GM12878 (cell line): ENCODE data around the gene TCERG1L. TPM values are rescaled to one million over a fixed set of nuclear protein-coding genes. Genes with fewer than 3 reads are reported as not detected.

ENCODE experiments used
- ATAC-seq: fragments of 200-7000 bp; cut with Tn5 transposase; 3 replicates; pipeline ENCODE4 v1.9.1; 2020; ENCODE audit warnings: mild to moderate bottlenecking, moderate library complexity
- BruUV-seq: library from RNA; stranded (reverse); fragments of 400-500 nt; replicated peaks from 2 replicates; lab custom pipeline; 2021; lab: Mats Ljungman, UMichigan
- CTCF ChIA-PET: fragments of 300-600 bp; sonication (Branson Sonifier 250); formaldehyde crosslinking; extraction: SDS; loops from one replicate; lab custom pipeline; 2021; ENCODE audit warnings: inconsistent platforms; lab: Yijun Ruan, JAX
- POLR2A ChIA-PET: fragments of 350-600 bp; formaldehyde crosslinking; extraction: SDS; loops from one replicate; lab custom pipeline; 2021; ENCODE audit warnings: inconsistent platforms; lab: Charles Lee
- RAD21 ChIA-PET: fragments of 300-600 bp; sonication (Branson Sonifier 250); formaldehyde crosslinking; loops from one replicate; lab custom pipeline; 2023; ENCODE audit warnings: antibody characterized with exemption; ENCODE audit not compliant: unreplicated experiment; lab: Charles Lee
- SMC1A ChIA-PET: fragments of 300-600 bp; sonication (Branson Sonifier 250); formaldehyde crosslinking; loops from one replicate; lab custom pipeline; 2023; ENCODE audit not compliant: unreplicated experiment, uncharacterized antibody; lab: Charles Lee
- DNase-seq: peaks from one replicate; pipeline ENCODE4 v3.0.0-alpha.2; 2011; ENCODE audit warnings: low read depth, low spot score
- FAIRE-seq: peaks from 3 replicates; lab custom pipeline; 2011; peaks lifted over from hg19 to GRCh38; lab: Jason Lieb, UNC
- H2AFZ ChIP-seq: 2 replicates; pipeline ENCODE4 v1.6.0; 2011; ENCODE audit warnings: low read depth, low read length, control low read depth; ENCODE audit not compliant: control insufficient read depth
- H3K27ac ChIP-seq: 2 replicates; pipeline ENCODE4 v1.5.1; 2011; ENCODE audit warnings: control low read depth; ENCODE audit not compliant: control insufficient read depth, insufficient read depth
- H3K27me3 ChIP-seq, 2 experiments: replicated peaks in 1 of 2; 2 replicates each; pipeline versions ENCODE4 v1.6.0 to v1.6.1; 2011; ENCODE audit warnings: low read length in 1 of 2; ENCODE audit not compliant: control insufficient read depth in 2 of 2, insufficient read depth in 2 of 2
- H3K36me3 ChIP-seq, 2 experiments: 2 replicates each; pipeline ENCODE4 v1.5.1; 2011; ENCODE audit warnings: low read length in 1 of 2; ENCODE audit not compliant: control insufficient read depth in 2 of 2, insufficient read depth in 2 of 2
- H3K4me1 ChIP-seq: 2 replicates; pipeline ENCODE4 v1.6.1; 2011; ENCODE audit warnings: mild to moderate bottlenecking, low read length, moderate library complexity, mixed read lengths; ENCODE audit not compliant: control insufficient read depth, insufficient read depth
- H3K4me2 ChIP-seq: 2 replicates; pipeline ENCODE4 v1.6.0; 2011; ENCODE audit warnings: control low read depth; ENCODE audit not compliant: control insufficient read depth, insufficient read depth
- H3K4me3 ChIP-seq: fragments of 200-600 bp; sonication (generic); 2 replicates; pipeline ENCODE4 v1.5.1; 2016
- H3K79me2 ChIP-seq: 2 replicates; pipeline ENCODE4 v1.6.0; 2011; ENCODE audit warnings: low read length; ENCODE audit not compliant: control insufficient read depth, insufficient read depth
- H3K9ac ChIP-seq: 2 replicates; pipeline ENCODE4 v1.8.0; 2011; ENCODE audit warnings: low read length, control low read depth, mixed read lengths; ENCODE audit not compliant: control insufficient read depth, insufficient read depth
- H3K9me3 ChIP-seq: replicated peaks from 3 replicates; pipeline ENCODE4 v1.5.1; 2011; ENCODE audit warnings: mild to moderate bottlenecking, low read length; ENCODE audit not compliant: control insufficient read depth, insufficient read depth
- H4K20me1 ChIP-seq: 2 replicates; pipeline ENCODE4 v1.6.0; 2011; ENCODE audit not compliant: control insufficient read depth, insufficient read depth
- EP300 ChIP-seq, 2 experiments: fragments of 150-350 bp in 1 of 2; IDR thresholded peaks; 2 replicates each; pipeline ENCODE4 v1.6.1; 2011 to 2012; ENCODE audit warnings: low read depth in 2 of 2, low read length in 2 of 2, borderline replicate concordance in 1 of 2, improper control_type of control experiment in 1 of 2, inconsistent platforms in 1 of 2; ENCODE audit not compliant: control insufficient read depth in 1 of 2
- WGBS: methylation state at CpG from one replicate; pipeline ENCODE4 v1.1.6; 2016; ENCODE audit warnings: low lambda C conversion rate; ENCODE audit not compliant: insufficient replicate concordance, insufficient coverage; ENCODE audit errors: missing lambda C conversion rate; 5-methylcytosine and 5-hydroxymethylcytosine counted together
- in situ Hi-C: fragments of 300-500 bp; cut with MboI; formaldehyde crosslinking; loops from 9 replicates; pipeline ENCODE4 v1.14.3; 2018; ENCODE audit warnings: mixed read lengths
- intact Hi-C: fragments of 100-400 bp; cut with micrococcal nuclease; formaldehyde crosslinking; loops from one replicate; pipeline ENCODE4 v1.14.2; 2022; ENCODE audit not compliant: unreplicated experiment
- polyA plus RNA-seq, 11 experiments: library from polyadenylated mRNA; depleted of rRNA in 4 of 11; unstranded in 6 of 11; stranded (reverse) in 5 of 11; fragments of >200 nt; fragmentation: Nextera tagmentation in 4 of 11; fragmentation: Illumina TruSeq in 1 of 11; extraction: Ambion mirVana in 4 of 11; extraction: Trizol in 1 of 11; gene quantifications; 1 replicate in 1 of 11; 2 replicates in 10 of 11; pipeline versions ENCODE4 v1.2.1 to v1.2.3, GENCODE V29; 2011 to 2016; ENCODE audit warnings: inconsistent platforms in 2 of 11, missing spikeins in 2 of 11, low read depth in 1 of 11
- total RNA-seq, 4 experiments: library from RNA; depleted of rRNA in 3 of 4; stranded (reverse); fragments of >200 nt in 3 of 4; fragmentation: Illumina TruSeq in 1 of 4; extraction: Trizol in 1 of 4; gene quantifications; 2 replicates each; pipeline versions ENCODE4 v1.2.1 to v1.2.3, GENCODE V29; 2013 to 2021
- TF ChIP-seq, protein P1 (sequence below): IDR thresholded peaks from 2 replicates; pipeline ENCODE4 v1.6.1; 2011; ENCODE audit warnings: low read depth, mild to moderate bottlenecking, low read length, moderate library complexity, borderline replicate concordance; ENCODE audit errors: extremely low read depth
- TF ChIP-seq, protein P2 (sequence below): fragments of 450-650 bp; IDR thresholded peaks from 2 replicates; pipeline ENCODE4 v1.6.1; 2018; ENCODE audit warnings: borderline replicate concordance, mild to moderate bottlenecking; ENCODE audit not compliant: partially characterized antibody
- TF ChIP-seq, protein P3 (sequence below): IDR thresholded peaks from 2 replicates; pipeline ENCODE4 v1.6.1; 2012; ENCODE audit warnings: mild to moderate bottlenecking, low read depth, low read length
- TF ChIP-seq, protein P4 (sequence below): fragments of 450-650 bp; IDR thresholded peaks from 2 replicates; pipeline ENCODE4 v1.6.1; 2017; ENCODE audit warnings: low read depth, mild to moderate bottlenecking, moderate library complexity

TCERG1L gene
- total and polyA plus RNA-seq, 10 of the 15 experiments (the other 5 are each of a cell fraction or from before 2014, with no cell fraction given) = not detected

DNA sequence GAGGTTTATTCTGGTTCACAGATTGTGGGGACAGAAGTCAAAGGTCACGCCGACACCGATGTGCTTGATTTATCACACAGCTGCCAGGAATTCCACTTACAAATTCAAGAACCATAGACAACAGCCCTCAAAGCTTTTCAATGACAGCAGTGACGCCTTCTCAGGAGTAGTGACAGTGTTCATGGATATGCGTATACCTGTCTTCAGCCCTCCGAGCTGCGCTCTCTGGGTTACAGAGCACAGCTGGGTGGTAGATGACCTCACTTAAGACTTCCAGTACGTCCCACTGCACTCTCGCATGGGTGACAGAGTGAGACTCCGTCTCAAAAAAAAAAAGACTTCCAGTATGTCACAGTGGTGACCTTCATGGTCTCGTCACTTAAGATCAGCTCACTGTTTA, 108.5 kb downstream of the TCERG1L start:
- TF ChIP-seq, protein P1, sequence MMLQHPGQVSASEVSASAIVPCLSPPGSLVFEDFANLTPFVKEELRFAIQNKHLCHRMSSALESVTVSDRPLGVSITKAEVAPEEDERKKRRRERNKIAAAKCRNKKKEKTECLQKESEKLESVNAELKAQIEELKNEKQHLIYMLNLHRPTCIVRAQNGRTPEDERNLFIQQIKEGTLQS = no peak
- TF ChIP-seq, protein P2, sequence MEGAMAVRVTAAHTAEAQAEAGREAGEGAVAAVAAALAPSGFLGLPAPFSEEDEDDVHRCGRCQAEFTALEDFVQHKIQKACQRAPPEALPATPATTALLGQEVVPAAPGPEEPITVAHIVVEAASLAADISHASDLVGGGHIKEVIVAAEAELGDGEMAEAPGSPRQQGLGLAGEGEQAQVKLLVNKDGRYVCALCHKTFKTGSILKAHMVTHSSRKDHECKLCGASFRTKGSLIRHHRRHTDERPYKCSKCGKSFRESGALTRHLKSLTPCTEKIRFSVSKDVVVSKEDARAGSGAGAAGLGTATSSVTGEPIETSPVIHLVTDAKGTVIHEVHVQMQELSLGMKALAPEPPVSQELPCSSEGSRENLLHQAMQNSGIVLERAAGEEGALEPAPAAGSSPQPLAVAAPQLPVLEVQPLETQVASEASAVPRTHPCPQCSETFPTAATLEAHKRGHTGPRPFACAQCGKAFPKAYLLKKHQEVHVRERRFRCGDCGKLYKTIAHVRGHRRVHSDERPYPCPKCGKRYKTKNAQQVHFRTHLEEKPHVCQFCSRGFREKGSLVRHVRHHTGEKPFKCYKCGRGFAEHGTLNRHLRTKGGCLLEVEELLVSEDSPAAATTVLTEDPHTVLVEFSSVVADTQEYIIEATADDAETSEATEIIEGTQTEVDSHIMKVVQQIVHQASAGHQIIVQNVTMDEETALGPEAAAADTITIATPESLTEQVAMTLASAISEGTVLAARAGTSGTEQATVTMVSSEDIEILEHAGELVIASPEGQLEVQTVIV = no peak
- no peak for TF ChIP-seq EP300 (IDR thresholded peaks at IDR 0.05; ENCODE audit: borderline replicate concordance in 1 of 2, control insufficient read depth in 1 of 2, low read depth in 2 of 2, low read length in 2 of 2)
- TF ChIP-seq, protein P3, sequence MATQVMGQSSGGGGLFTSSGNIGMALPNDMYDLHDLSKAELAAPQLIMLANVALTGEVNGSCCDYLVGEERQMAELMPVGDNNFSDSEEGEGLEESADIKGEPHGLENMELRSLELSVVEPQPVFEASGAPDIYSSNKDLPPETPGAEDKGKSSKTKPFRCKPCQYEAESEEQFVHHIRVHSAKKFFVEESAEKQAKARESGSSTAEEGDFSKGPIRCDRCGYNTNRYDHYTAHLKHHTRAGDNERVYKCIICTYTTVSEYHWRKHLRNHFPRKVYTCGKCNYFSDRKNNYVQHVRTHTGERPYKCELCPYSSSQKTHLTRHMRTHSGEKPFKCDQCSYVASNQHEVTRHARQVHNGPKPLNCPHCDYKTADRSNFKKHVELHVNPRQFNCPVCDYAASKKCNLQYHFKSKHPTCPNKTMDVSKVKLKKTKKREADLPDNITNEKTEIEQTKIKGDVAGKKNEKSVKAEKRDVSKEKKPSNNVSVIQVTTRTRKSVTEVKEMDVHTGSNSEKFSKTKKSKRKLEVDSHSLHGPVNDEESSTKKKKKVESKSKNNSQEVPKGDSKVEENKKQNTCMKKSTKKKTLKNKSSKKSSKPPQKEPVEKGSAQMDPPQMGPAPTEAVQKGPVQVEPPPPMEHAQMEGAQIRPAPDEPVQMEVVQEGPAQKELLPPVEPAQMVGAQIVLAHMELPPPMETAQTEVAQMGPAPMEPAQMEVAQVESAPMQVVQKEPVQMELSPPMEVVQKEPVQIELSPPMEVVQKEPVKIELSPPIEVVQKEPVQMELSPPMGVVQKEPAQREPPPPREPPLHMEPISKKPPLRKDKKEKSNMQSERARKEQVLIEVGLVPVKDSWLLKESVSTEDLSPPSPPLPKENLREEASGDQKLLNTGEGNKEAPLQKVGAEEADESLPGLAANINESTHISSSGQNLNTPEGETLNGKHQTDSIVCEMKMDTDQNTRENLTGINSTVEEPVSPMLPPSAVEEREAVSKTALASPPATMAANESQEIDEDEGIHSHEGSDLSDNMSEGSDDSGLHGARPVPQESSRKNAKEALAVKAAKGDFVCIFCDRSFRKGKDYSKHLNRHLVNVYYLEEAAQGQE = no peak
- TF ChIP-seq, protein P4, sequence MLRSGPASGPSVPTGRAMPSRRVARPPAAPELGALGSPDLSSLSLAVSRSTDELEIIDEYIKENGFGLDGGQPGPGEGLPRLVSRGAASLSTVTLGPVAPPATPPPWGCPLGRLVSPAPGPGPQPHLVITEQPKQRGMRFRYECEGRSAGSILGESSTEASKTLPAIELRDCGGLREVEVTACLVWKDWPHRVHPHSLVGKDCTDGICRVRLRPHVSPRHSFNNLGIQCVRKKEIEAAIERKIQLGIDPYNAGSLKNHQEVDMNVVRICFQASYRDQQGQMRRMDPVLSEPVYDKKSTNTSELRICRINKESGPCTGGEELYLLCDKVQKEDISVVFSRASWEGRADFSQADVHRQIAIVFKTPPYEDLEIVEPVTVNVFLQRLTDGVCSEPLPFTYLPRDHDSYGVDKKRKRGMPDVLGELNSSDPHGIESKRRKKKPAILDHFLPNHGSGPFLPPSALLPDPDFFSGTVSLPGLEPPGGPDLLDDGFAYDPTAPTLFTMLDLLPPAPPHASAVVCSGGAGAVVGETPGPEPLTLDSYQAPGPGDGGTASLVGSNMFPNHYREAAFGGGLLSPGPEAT = no peak
- Histone ChIP-seq H4K20me1 (no peaks in the 10 kb centered on the region), H2AFZ (no peak overlapping the region), H3K27me3 (no peaks in the 10 kb centered on the region), H3K4me1 (no peaks in the 10 kb centered on the region), H3K9ac (no peak overlapping the region), H3K36me3 (no peaks in the 10 kb centered on the region), H3K27ac (no peak overlapping the region), H3K4me2 (no peak overlapping the region), H3K9me3 (no peaks in the 10 kb centered on the region; the same call in 2 of the 3 replicates), H3K79me2 (no peaks in the 10 kb centered on the region), H3K4me3 (no peak overlapping the region)
- ATAC-seq (no peak), DNase-seq (no peak), FAIRE-seq (no peak)
- intact Hi-C loops (no loop called here), in situ Hi-C loops (no loop called here)
- RAD21 ChIA-PET = no interaction called here
- SMC1A ChIA-PET = no interaction called here
- CTCF ChIA-PET = no interaction called here
- BruUV-seq = no TSS peak
- POLR2A ChIA-PET = interaction anchor here (0.6 kb wide), 1 partner anchor 849 kb away, joined by 6 read pairs; no protein-coding TSS in a partner anchor
- WGBS = 54% methylated on average over 9 of the region's 11 CpGs
